PC-3 (cell line): ENCODE data around the gene MSRB2.

Experiments
- CTCF ChIP-seq: fragments of 300-600 bp; sonication (generic); conservative IDR thresholded peaks from 2 replicates; pipeline ENCODE4 v1.5.1; 2017; ENCODE audit warnings: antibody characterized with exemption, low read depth, mild to moderate bottlenecking, low read length
- EZH2 ChIP-seq: fragments of 300-600 bp; sonication (generic); IDR thresholded peaks from one replicate; pipeline ENCODE4 v1.6.1; 2017; ENCODE audit warnings: antibody characterized with exemption, mild to moderate bottlenecking, low read length; ENCODE audit not compliant: unreplicated experiment
- EZH2phosphoT487 ChIP-seq: fragments of 300-600 bp; sonication (generic); IDR thresholded peaks from 2 replicates; pipeline ENCODE4 v1.6.1; 2018; ENCODE audit warnings: mild to moderate bottlenecking, antibody characterized with exemption, low read length, borderline replicate concordance

DNA sequence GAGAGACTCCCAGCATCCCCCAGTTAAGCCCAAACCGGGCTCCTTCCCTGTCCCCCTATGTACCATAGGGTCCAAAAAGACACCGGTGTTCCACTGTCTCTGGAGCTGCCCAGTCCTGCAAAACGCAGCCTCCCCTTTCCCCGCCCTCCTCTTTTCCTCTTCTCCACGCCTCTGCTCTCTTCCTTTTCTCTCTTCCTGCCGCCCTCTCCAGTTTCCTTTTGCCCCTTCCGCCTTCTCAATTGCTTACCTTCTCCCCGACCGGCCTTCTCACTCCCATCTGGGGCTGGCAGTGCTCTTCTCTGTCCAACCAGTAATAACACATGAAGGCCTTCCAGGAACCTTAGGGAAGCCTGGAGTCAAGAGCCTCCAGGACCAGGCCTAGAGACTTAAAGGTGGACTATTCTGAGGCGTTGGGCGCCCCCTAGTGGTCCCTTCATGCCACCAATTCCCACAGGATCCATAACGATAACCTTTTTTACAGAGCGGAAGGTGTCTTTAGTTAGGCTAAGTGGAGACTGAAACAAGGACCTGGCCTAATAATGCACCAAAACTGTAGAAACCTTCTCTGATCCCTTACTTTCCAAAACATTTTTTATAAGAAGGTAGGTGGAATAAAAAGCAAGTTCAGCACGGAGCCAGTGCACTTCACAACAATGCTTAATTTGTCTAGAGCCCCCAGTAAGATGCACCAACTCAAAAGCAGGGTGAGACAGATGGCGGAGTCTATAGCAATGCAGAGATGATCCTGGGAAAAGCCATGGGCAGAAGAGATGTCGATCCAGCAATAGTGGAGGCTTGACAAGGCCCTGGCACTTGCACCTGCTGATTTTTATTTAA, 27.2 kb upstream of the MSRB2 start:
- TF ChIP-seq EZH2phosphoT487 (no peak), CTCF (peak; percentile 89), EZH2 (no peak)
